Cardiac fibroblast (primary cell): ENCODE results near the gene OPN1SW.
A peak's percentile ranks its signal among the peaks of the same experiment; 100 is the strongest.

Source experiments
- DNase-seq, 2 donors: peaks; one replicate each; pipeline versions ENCODE4 v3.0.0 to v3.0.0-alpha.2; 2010; ENCODE audit warnings: low read depth in 2 of 2
- H3K4me3 ChIP-seq, 2 donors: replicated peaks in 1 of 2; 1 replicate in 1 of 2; 2 replicates in 1 of 2; pipeline ENCODE4 v1.5.1; 2011; ENCODE audit warnings: low read depth in 2 of 2, low read length in 2 of 2, mild to moderate bottlenecking in 2 of 2, moderate library complexity in 1 of 2
- CTCF ChIP-seq: IDR thresholded peaks from one replicate; pipeline ENCODE4 v1.5.1; 2011; ENCODE audit warnings: low read depth, mild to moderate bottlenecking, low read length, inconsistent platforms

OPN1SW gene

GRCh38 chr7:128728598-128728997 is 47.0 kb downstream of the OPN1SW start:
- TF ChIP-seq CTCF = no peak
- peak in 1 of 2 donors; percentile 36 for DNase-seq
- no peak overlapping the region for H3K4me3 ChIP-seq

- TF ChIP-seq CTCF = no peak
- no peak overlapping the region for H3K4me3 ChIP-seq
- no peak for DNase-seq
Measured at GRCh38 chr7:128727239-128727638, 48.4 kb downstream of the OPN1SW start.

GRCh38 chr7:128726737-128727072 is 48.9 kb downstream of the OPN1SW start:
- no peak for DNase-seq
- no peak overlapping the region for H3K4me3 ChIP-seq
- TF ChIP-seq CTCF = no peak

GRCh38 chr7:128726059-128726736 is 49.4 kb downstream of the OPN1SW start:
- no peak for TF ChIP-seq CTCF
- H3K4me3 ChIP-seq = no peak overlapping the region
- no peak for DNase-seq

GRCh38 chr7:128725531-128725930 is 50.1 kb downstream of the OPN1SW start:
- no peak for DNase-seq
- H3K4me3 ChIP-seq = no peak overlapping the region
- TF ChIP-seq CTCF = no peak

- no peak for DNase-seq
- TF ChIP-seq CTCF = no peak
- no peak overlapping the region for H3K4me3 ChIP-seq
Measured at GRCh38 chr7:128724743-128725142, 50.9 kb downstream of the OPN1SW start.
